K562 (cell line): Measurements from ENCODE around the gene SGTB. TPM values are rescaled to one million over a fixed set of nuclear protein-coding genes. Genes with fewer than 3 reads are reported as not detected.

Source experiments
- ATAC-seq: fragments of 200-7000 bp; cut with Tn5 transposase; 3 replicates; pipeline ENCODE4 v1.9.1; 2020; ENCODE audit warnings: moderate library complexity
- BruUV-seq: library from RNA; stranded (reverse); fragments of 400-500 nt; replicated peaks from 2 replicates; lab custom pipeline; 2021; lab: Mats Ljungman, UMichigan
- CTCF ChIA-PET: fragments of 300-600 bp; formaldehyde crosslinking; extraction: SDS; loops from one replicate; lab custom pipeline; 2021; ENCODE audit warnings: low intra/inter-chr PET ratio; lab: Yijun Ruan, JAX
- POLR2A ChIA-PET: fragments of 300-600, 350-650 bp; sonication (Branson Sonifier 250); formaldehyde crosslinking; extraction: SDS; loops from one replicate; lab custom pipeline; 2021; ENCODE audit warnings: antibody characterized with exemption, inconsistent platforms; lab: Yijun Ruan, JAX
- DNase-seq, 4 experiments: peaks; one replicate each; pipeline versions ENCODE4 v3.0.0 to v3.0.0-alpha.2; 2011 to 2018; ENCODE audit warnings: low spot score in 3 of 4, mixed read lengths in 3 of 4; ENCODE audit errors: extremely low read depth in 1 of 4
- FAIRE-seq: peaks from 2 replicates; lab custom pipeline; 2011; peaks lifted over from hg19 to GRCh38; lab: Jason Lieb, UNC
- H2AFZ ChIP-seq: 2 replicates; pipeline ENCODE4 v1.6.0; 2011; ENCODE audit warnings: low read depth, low read length, control low read depth, inconsistent platforms
- H3K27ac ChIP-seq: fragments of 200-600 bp; 3 replicates; pipeline ENCODE4 v1.8.0; 2011; ENCODE audit warnings: low read depth, mild to moderate bottlenecking, control low read depth, inconsistent platforms, low read length, moderate library complexity, mixed read lengths; ENCODE audit errors: extremely low read depth
- H3K27me3 ChIP-seq, 2 experiments: fragments of 300-600 bp in 1 of 2; 2 replicates in 1 of 2; 3 replicates in 1 of 2; pipeline versions ENCODE4 v1.6.0 to v1.8.0; 2011; ENCODE audit warnings: inconsistent platforms in 2 of 2, low read length in 2 of 2, mild to moderate bottlenecking in 1 of 2, mixed read lengths in 1 of 2, moderate library complexity in 1 of 2; ENCODE audit not compliant: control insufficient read depth in 2 of 2, insufficient read depth in 2 of 2
- H3K36me3 ChIP-seq: fragments of 300-600 bp; 3 replicates; pipeline ENCODE4 v1.8.0; 2011; ENCODE audit warnings: mild to moderate bottlenecking, low read length, inconsistent platforms; ENCODE audit not compliant: control insufficient read depth, insufficient read depth
- H3K4me1 ChIP-seq, 2 experiments: fragments of 200-600 bp in 1 of 2; replicated peaks in 1 of 2; 2 replicates in 1 of 2; 3 replicates in 1 of 2; pipeline versions ENCODE4 v1.5.1 to v1.8.0; 2011; ENCODE audit warnings: inconsistent platforms in 2 of 2, low read length in 2 of 2, mild to moderate bottlenecking in 1 of 2, mixed read lengths in 1 of 2, moderate library complexity in 1 of 2; ENCODE audit not compliant: control insufficient read depth in 2 of 2, insufficient read depth in 2 of 2
- H3K4me2 ChIP-seq: 2 replicates; pipeline ENCODE4 v1.6.1; 2011; ENCODE audit warnings: low read length, control low read depth, inconsistent platforms, mixed read lengths; ENCODE audit not compliant: insufficient read depth
- H3K4me3 ChIP-seq: fragments of 200-600 bp; sonication (generic), shearing (Covaris generic); 2 replicates; pipeline ENCODE4 v1.5.1; 2016; ENCODE audit warnings: control low read depth, inconsistent platforms
- H3K79me2 ChIP-seq: fragments of 200-600 bp; 3 replicates; pipeline ENCODE4 v1.8.0; 2011; ENCODE audit warnings: low read length, inconsistent platforms; ENCODE audit not compliant: control insufficient read depth, insufficient read depth
- H3K9ac ChIP-seq, 2 experiments: 2 replicates each; pipeline versions ENCODE4 v1.6.0 to v1.6.1; 2011; ENCODE audit warnings: low read depth in 2 of 2, low read length in 2 of 2, control low read depth in 1 of 2, inconsistent platforms in 1 of 2, mild to moderate bottlenecking in 1 of 2, mixed read lengths in 1 of 2; ENCODE audit not compliant: insufficient read depth in 1 of 2
- H3K9me1 ChIP-seq: one replicate; pipeline ENCODE4 v1.6.0; 2011; ENCODE audit warnings: inconsistent platforms, mild to moderate bottlenecking, low read length, moderate library complexity; ENCODE audit not compliant: control insufficient read depth, insufficient read depth
- H3K9me3 ChIP-seq: replicated peaks from 2 replicates; pipeline ENCODE4 v1.5.1; 2011; ENCODE audit warnings: low read depth, low read length, inconsistent platforms; ENCODE audit not compliant: control insufficient read depth, insufficient read depth
- H4K20me1 ChIP-seq: replicated peaks from 2 replicates; pipeline ENCODE4 v1.6.1; 2011; ENCODE audit warnings: low read length, inconsistent platforms, mixed read lengths; ENCODE audit not compliant: control insufficient read depth, insufficient read depth
- FOXJ2 ChIP-seq: fragments of 200-800 bp; sonication (Bioruptor generic); IDR thresholded peaks from 2 replicates; pipeline ENCODE4 v1.6.1; 2016; ENCODE audit warnings: missing genetic modification characterization, missing compliant biosample characterization
- HDAC1 ChIP-seq, 2 experiments: fragments of 450-650 bp; IDR thresholded peaks; 2 replicates each; pipeline ENCODE4 v1.6.1; 2016 to 2017; ENCODE audit warnings: inconsistent platforms in 1 of 2, mild to moderate bottlenecking in 1 of 2, moderate library complexity in 1 of 2
- NFATC3 ChIP-seq: fragments of 450-650 bp; IDR thresholded peaks from 2 replicates; pipeline ENCODE4 v1.6.1; 2017; ENCODE audit warnings: mild to moderate bottlenecking
- PATZ1 ChIP-seq: fragments of 250-450 bp; sonication (Bioruptor Pico); IDR thresholded peaks from 2 replicates; pipeline ENCODE4 v1.5.0; 2020; ENCODE audit warnings: mild to moderate bottlenecking, borderline replicate concordance
- STAT5A ChIP-seq: IDR thresholded peaks from 2 replicates; pipeline ENCODE4 v1.6.1; 2012; ENCODE audit warnings: low read length, inconsistent platforms, borderline replicate concordance
- ZBTB1 ChIP-seq: sonication (generic); formaldehyde crosslinking; IDR thresholded peaks from 2 replicates; pipeline ENCODE4 v1.8.1; 2023; ENCODE audit warnings: missing genetic modification reagents, low read depth, mild to moderate bottlenecking, borderline replicate concordance
- ZNF197 ChIP-seq: fragments of 200-800 bp; sonication (Bioruptor generic); IDR thresholded peaks from 2 replicates; pipeline ENCODE4 v1.6.1; 2016; ENCODE audit warnings: low read depth, missing genetic modification characterization, missing compliant biosample characterization
- ZNF239 ChIP-seq: fragments of 250-450 bp; sonication (Bioruptor Pico); IDR thresholded peaks from 2 replicates; pipeline ENCODE4 v1.4.0; 2020; ENCODE audit warnings: mild to moderate bottlenecking
- ZZZ3 ChIP-seq: fragments of 450-650 bp; IDR thresholded peaks from 2 replicates; pipeline ENCODE4 v1.6.1; 2016; ENCODE audit warnings: antibody characterized with exemption, mild to moderate bottlenecking, moderate library complexity
- WGBS: fragments of 100-300 bp; shearing (Covaris generic); methylation state at CpG from one replicate; pipeline ENCODE4 v1.1.6; 2016; ENCODE audit warnings: low coverage, mixed read lengths; ENCODE audit not compliant: insufficient coverage; ENCODE audit errors: missing lambda C conversion rate; 5-methylcytosine and 5-hydroxymethylcytosine counted together
- in situ Hi-C: fragments of 300-500 bp; cut with MboI; formaldehyde crosslinking; loops from 4 replicates; pipeline ENCODE4 v1.15.0; 2018; ENCODE audit warnings: inconsistent platforms, mixed read lengths
- intact Hi-C: fragments of 100-400 bp; cut with micrococcal nuclease; formaldehyde crosslinking; loops from 2 replicates; pipeline ENCODE4 v1.14.2; 2022
- polyA plus RNA-seq, 8 experiments: library from polyadenylated mRNA; depleted of rRNA in 4 of 8; stranded (reverse) in 5 of 8; unstranded in 3 of 8; fragments of >200 nt; fragmentation: Nextera tagmentation in 2 of 8; fragmentation: Illumina TruSeq in 1 of 8; extraction: Ambion mirVana in 2 of 8; extraction: Trizol in 1 of 8; gene quantifications; 2 replicates each; pipeline versions ENCODE4 v1.2.1 to v1.2.3, GENCODE V29; 2011 to 2014; ENCODE audit warnings: inconsistent platforms in 1 of 8, missing spikeins in 1 of 8
- total RNA-seq, 7 experiments: library from RNA; depleted of rRNA in 6 of 7; stranded (reverse); fragments of >200 nt in 6 of 7; fragmentation: Illumina TruSeq in 2 of 7; extraction: Trizol in 2 of 7; gene quantifications; 2 replicates each; pipeline versions ENCODE4 v1.2.1 to v1.2.3, GENCODE V29; 2011 to 2021; ENCODE audit warnings: low replicate concordance in 1 of 7
- TF ChIP-seq, protein P1 (sequence below), 2 experiments: fragments of 450-650 bp; IDR thresholded peaks; 2 replicates each; pipeline ENCODE4 v1.6.1; 2016; ENCODE audit warnings: mild to moderate bottlenecking in 2 of 2, borderline replicate concordance in 1 of 2, low read depth in 1 of 2, moderate library complexity in 1 of 2
- TF ChIP-seq, protein P2 (sequence below): fragments of 250-450 bp; sonication (Bioruptor Pico); IDR thresholded peaks from 2 replicates; pipeline ENCODE4 v1.8.0; 2021; ENCODE audit warnings: moderate library complexity, mild to moderate bottlenecking, inconsistent platforms

Gene SGTB
- total and polyA plus RNA-seq, 9 of the 15 experiments (the other 6 are each of a cell fraction or from before 2014, with no cell fraction given): 1.3 to 8.4 (median 4.8) TPM

- H3K4me2 ChIP-seq: no peak overlapping the region
- TF ChIP-seq, protein P1, sequence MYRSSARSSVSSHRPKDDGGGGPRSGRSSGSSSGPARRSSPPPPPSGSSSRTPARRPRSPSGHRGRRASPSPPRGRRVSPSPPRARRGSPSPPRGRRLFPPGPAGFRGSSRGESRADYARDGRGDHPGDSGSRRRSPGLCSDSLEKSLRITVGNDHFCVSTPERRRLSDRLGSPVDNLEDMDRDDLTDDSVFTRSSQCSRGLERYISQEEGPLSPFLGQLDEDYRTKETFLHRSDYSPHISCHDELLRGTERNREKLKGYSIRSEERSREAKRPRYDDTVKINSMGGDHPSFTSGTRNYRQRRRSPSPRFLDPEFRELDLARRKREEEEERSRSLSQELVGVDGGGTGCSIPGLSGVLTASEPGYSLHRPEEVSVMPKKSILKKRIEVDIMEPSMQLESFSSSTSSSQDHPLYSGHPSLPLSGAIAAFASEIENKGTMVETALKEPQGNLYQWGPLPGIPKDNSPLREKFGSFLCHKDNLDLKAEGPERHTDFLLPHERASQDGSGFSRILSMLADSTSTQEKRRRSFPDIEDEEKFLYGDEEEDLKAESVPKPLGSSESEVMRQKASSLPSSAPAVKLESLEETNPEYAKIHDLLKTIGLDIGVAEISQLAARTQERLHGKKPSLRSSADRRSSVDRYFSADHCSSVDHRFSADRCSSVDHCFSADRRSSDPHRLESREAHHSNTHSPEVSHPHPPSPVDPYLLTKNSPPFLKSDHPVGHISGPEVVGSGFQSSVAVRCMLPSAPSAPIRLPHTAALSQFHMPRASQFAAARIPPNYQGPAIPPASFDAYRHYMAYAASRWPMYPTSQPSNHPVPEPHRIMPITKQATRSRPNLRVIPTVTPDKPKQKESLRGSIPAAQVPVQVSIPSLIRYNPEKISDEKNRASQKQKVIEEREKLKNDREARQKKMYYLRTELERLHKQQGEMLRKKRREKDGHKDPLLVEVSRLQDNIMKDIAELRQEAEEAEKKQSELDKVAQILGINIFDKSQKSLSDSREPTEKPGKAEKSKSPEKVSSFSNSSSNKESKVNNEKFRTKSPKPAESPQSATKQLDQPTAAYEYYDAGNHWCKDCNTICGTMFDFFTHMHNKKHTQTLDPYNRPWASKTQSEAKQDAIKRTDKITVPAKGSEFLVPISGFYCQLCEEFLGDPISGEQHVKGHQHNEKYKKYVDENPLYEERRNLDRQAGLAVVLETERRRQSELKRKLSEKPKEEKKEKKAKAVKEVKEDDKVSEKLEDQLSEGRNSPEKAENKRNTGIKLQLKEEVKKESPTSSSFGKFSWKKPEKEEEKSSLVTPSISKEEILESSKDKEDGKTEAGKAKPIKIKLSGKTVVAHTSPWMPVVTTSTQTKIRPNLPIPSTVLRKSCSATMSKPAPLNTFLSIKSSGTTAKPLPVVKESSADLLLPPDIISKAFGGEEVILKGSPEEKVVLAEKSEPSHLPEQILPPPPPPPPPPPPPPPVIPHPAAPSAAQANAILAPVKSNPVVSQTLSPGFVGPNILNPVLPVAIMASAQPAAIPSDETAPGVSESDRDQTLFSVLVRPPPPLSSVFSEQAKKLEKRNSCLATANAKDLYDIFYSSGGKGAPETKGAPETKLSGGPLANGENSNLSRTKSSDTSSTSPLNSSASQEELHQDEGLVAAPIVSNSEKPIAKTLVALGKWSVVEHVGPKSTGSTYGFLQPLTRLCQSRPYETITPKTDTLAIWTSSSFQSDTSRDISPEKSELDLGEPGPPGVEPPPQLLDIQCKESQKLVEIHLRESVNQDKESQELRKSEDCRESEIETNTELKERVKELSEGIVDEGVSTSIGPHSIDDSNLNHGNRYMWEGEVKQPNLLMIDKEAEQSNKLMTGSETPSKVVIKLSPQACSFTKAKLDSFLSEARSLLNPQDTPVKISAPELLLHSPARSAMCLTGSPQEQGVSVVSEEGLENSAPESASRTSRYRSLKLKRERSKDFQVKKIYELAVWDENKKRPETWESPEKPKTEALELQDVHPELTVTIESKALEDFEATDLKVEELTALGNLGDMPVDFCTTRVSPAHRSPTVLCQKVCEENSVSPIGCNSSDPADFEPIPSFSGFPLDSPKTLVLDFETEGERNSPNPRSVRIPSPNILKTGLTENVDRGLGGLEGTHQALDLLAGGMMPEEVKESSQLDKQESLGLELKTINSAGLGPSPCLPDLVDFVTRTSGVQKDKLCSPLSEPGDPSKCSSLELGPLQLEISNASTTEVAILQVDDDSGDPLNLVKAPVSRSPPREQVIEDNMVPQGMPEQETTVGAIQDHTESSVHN (IDR thresholded peaks at IDR 0.05; ENCODE audit: borderline replicate concordance in 1 of 2, low read depth in 1 of 2): no peak
- TF ChIP-seq STAT5A: no peak
- no peak for TF ChIP-seq ZNF239
- TF ChIP-seq FOXJ2: no peak
- no peak for TF ChIP-seq ZBTB1
- TF ChIP-seq, protein P2, sequence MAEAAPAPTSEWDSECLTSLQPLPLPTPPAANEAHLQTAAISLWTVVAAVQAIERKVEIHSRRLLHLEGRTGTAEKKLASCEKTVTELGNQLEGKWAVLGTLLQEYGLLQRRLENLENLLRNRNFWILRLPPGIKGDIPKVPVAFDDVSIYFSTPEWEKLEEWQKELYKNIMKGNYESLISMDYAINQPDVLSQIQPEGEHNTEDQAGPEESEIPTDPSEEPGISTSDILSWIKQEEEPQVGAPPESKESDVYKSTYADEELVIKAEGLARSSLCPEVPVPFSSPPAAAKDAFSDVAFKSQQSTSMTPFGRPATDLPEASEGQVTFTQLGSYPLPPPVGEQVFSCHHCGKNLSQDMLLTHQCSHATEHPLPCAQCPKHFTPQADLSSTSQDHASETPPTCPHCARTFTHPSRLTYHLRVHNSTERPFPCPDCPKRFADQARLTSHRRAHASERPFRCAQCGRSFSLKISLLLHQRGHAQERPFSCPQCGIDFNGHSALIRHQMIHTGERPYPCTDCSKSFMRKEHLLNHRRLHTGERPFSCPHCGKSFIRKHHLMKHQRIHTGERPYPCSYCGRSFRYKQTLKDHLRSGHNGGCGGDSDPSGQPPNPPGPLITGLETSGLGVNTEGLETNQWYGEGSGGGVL (CRISPR knock-in tag): no peak
- no peak for TF ChIP-seq ZNF197 (CRISPR knock-in tag)
- no peak for TF ChIP-seq HDAC1 (IDR thresholded peaks at IDR 0.05)
- no peak for TF ChIP-seq NFATC3
- TF ChIP-seq ZZZ3: no peak
- no peak for TF ChIP-seq PATZ1 (CRISPR knock-in tag)
Observed at GRCh38 chr5:65766781-65767180, 44.9 kb upstream of the SGTB start.

More at GRCh38 chr5:65766781-65767180, 44.9 kb upstream of the SGTB start:
- WGBS: 100% methylated on average over 2 of the region's 2 CpGs
- POLR2A ChIA-PET: no interaction called here
- no peaks in the 10 kb centered on the region for H3K4me1 ChIP-seq
- DNase-seq (no peak), ATAC-seq (no peak), FAIRE-seq (no peak)
- peaks cover 21% of the 10 kb centered on the region; the same call in 2 of the 3 replicates for H3K36me3 ChIP-seq
- H3K27ac ChIP-seq: no peak overlapping the region
- CTCF ChIA-PET: no interaction called here
- intact Hi-C loops (no loop called here), in situ Hi-C loops (no loop called here)
- no peaks in the 10 kb centered on the region; the same call in 1 of the 2 replicates for H3K9me3 ChIP-seq
- H3K4me3 ChIP-seq: no peak overlapping the region
- no peaks in the 10 kb centered on the region for H3K27me3 ChIP-seq
- no peaks in the 10 kb centered on the region for H3K79me2 ChIP-seq
- no peaks in the 10 kb centered on the region for H4K20me1 ChIP-seq
- H2AFZ ChIP-seq: no peak overlapping the region
- H3K9ac ChIP-seq: no peak overlapping the region
- H3K9me1 ChIP-seq: no peaks in the 10 kb centered on the region
- BruUV-seq: no TSS peak
